NCI-H1048 (cell line): ENCODE data around the gene HS3ST5.
"Not testable (repeated sequence)": the region's sequence is repeated elsewhere in the genome, so short reads cannot be mapped to it uniquely, and the experiment has no call there.

Source experiments
- DNase-seq: peaks from one replicate; lab custom pipeline; 2025; lab: John Stamatoyannopoulos, UW

Gene HS3ST5

GRCh38 chr6:114044566-114044965, 298.3 kb downstream of the HS3ST5 start:
- DNase-seq = not testable (repeated sequence)

DNA sequence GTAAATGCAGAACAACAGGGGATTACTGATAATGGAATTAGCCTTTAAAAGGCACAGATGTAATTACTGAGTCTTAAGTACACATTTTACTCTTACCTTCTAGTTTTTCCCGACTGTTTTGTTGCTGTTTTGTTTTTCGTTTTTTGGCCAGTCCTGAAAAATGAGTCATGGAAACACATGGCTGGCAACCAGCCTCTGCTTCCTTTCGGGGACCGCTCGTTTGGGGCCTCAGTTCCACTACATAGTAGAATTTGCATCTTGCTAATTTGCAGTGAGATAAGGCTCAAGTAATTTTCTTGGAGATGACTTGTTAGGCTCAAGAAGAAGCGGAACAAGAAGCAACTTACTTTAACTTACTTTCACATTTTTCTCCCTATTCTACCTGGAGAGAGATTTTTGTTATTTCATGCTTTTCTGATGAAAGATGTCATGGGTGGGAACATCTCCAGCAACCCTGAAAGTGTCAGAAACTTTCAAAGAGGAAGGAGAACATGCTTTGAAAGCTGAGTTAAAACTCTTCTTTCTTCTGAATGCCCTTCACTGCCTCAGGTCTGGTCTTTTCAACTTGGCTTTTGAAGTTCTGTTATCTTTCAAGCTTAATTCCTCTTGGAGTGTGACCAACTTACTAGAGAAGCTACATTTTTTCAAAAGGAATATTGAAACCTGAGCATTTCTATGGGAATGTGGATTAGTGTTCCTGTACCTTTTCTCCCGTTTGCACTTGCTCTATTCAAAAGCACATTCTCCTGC, 300.4 kb downstream of the HS3ST5 start:
- no peak for DNase-seq

DNA sequence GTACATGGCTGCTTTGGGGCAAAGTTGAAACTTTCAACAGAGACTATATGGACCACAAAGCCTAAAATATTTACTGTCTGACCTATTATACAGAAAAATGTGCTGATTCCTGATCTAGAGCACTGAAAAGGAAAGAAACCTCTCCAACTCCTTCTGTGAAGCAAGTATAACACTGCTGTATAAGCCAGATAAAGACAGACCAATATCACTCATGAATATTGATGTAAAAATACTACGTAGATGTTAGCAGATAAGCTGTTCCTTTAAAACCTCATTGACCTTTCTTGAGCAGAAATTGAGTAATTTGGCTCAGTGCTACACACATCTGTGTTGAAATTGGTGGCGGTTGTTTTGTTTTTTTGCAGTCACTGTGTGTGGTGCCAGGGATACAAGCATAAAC, 302.0 kb downstream of the HS3ST5 start:
- no peak for DNase-seq

GRCh38 chr6:114039841-114040240, 303.0 kb downstream of the HS3ST5 start:
- no peak for DNase-seq

DNA sequence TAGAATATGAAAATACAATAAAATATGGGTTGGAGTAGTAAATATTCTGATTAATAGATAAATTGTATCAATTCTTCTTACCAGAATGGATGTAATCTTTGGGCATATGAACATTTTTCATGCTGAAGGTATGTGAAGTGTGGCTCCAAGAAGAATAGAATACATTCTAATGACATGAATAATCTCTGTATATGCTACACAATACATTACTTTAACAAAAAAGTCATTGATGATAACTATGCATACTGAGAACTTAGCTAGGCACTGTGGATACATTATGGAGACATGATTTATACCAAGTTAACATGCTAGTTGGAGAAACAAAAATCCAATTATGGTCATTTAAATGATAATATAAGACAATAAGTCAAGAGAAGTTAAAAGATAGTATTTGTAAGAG, 309.2 kb downstream of the HS3ST5 start:
- DNase-seq = no peak

DNA sequence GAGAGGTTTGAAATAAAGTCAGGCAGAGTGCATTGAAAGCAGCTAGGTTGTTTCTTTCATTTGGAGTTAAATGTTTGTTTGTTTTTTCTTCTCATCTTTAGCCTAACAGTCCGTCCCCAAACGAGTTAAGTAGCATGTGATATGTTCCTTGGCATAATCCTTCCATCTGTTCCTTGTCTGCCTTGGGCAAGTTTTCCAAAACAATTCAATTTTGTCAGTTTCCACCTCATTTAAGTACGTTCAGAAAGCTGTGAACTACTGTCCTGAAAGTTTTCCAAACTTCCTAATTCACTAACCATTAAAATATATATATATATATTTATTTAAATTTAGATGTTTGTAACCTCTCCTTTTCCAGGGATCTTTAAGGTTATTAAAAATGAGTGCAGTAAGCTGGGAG, 310.1 kb downstream of the HS3ST5 start:
- no peak for DNase-seq

DNA sequence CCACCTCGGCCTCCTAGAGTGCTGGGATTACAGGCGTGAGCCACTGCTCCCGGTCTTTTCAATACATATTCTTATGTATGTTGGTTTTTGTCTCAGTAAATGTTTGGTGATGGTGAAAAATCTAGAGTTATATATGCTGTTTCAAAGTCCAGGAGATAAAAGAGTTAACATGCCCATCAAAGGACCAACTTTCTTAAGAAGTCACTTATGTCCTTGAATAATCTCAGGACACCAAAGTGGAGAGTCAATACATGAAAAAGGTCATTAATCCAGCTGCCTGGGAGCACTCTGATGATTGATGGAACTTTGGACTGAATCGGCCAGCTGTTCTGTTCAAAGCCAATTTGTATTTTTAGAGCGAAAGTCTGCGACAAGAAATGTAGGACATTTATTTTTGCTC, 312.1 kb downstream of the HS3ST5 start:
- no peak for DNase-seq

GRCh38 chr6:114024746-114025145, 318.1 kb downstream of the HS3ST5 start:
- DNase-seq = no peak

GRCh38 chr6:114020196-114020595, 322.6 kb downstream of the HS3ST5 start:
- DNase-seq = no peak

DNA sequence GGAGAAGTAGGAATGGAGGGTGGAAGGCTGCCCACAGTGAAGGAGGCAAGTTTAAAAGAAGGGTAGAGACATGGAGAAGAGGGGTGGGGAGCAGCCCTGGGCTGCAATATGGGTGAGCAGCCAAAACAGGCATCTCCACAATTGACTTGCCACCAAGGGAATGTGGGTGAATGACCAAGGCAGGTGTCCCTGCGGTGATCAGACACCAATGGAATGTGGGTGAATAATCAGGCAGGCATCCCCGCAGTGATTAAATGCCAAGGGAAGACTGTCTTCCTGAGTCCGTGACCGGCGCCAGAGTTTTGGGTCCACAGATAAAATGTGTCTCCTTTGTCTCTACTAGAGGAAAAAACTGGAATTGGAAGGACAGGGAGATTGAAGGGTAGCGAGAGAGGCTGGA, 325.7 kb downstream of the HS3ST5 start:
- not testable (repeated sequence) for DNase-seq

DNA sequence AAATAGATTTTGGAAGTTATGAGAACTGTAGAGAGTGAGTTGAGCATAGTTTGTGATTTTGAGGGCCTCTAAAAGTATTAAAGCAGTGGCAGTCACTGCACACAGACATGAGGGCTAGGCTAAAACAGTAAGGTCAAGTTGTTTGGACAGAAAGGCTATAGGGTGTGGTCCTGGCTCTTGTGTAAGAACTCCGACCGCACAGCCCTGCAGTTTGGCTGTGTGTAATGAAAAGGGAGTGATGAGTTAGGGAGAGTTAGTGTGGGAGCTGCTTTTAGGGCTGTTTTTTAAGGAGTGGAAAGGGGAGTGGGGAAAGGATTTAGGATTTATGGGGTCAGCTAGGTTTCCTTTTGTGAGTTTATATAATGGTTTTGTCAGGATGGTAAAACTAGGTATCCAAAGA, 328.7 kb downstream of the HS3ST5 start:
- DNase-seq = not testable (repeated sequence)

- not testable (repeated sequence) for DNase-seq
Observed at GRCh38 chr6:114011486-114011885, 331.3 kb downstream of the HS3ST5 start.

- no peak for DNase-seq
Observed at GRCh38 chr6:114010540-114010939, 332.3 kb downstream of the HS3ST5 start.

DNA sequence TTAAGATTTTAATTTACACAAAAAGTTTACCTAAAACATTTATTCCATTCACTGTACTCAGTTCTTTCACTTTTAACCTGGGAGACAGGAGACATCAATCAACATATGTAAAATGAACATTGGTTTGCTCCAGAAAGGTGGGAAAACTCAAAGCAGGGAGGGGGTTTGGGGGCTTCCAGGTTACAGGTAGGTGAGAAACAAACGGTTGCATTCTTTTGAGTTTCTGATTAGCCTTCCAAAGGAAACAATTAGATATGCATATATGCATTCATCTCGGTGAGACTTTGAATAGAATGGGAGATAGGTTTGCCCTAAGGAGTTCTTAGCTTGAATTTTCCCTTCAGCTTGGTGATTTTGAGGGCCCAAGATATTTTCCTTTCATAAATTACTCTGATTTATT, 333.6 kb downstream of the HS3ST5 start:
- DNase-seq = no peak

- no peak for DNase-seq
Observed at GRCh38 chr6:114008331-114008730, 334.5 kb downstream of the HS3ST5 start.

- no peak for DNase-seq
Observed at GRCh38 chr6:114007516-114007915, 335.3 kb downstream of the HS3ST5 start.
